Skin of body (tissue), 2 donors: ENCODE measurements around the gene USP6NL. TPM values are rescaled to one million over a fixed set of nuclear protein-coding genes. Genes with fewer than 3 reads are reported as not detected.

ENCODE experiments used
- DNase-seq: peaks from one replicate; lab custom pipeline; 2025; lab: John Stamatoyannopoulos, UW
- total RNA-seq: library from RNA; depleted of rRNA; stranded (reverse); fragments of >200 nt; gene quantifications from one replicate; pipeline ENCODE4 v1.2.3, GENCODE V29; 2014

The USP6NL gene
- total RNA-seq, 1 donor from 2014 or later = 23.6 TPM

DNA sequence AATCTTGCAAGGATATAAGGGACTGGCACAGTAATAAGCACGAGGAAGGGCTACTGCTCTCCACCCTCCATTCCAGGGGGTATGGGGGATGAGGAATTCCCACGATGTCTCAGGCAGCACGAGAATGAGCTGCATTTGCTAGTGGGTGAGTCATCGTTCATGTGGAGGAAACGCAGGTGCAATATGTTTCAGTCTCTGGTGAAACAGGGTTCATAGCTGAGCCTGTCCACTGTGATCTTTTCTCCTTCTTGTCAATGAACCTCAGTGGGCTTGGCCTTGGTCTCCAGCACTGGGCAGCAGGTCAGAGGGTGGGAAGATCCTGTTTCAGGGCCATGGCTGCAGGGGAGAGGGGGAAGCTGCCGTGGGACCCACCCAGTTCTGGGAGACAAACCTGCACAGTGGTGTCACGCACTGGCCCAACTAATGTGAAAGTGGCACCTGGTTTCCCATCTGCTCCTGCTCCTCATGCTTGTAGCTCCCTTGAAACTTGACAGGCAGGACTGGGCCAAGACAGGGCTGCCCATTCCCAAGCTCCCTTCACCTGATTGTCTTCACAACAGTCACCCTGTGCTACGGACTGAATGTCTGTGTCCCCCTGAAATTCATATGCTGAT, 181.9 kb downstream of the USP6NL start:
- no peak for DNase-seq

DNA sequence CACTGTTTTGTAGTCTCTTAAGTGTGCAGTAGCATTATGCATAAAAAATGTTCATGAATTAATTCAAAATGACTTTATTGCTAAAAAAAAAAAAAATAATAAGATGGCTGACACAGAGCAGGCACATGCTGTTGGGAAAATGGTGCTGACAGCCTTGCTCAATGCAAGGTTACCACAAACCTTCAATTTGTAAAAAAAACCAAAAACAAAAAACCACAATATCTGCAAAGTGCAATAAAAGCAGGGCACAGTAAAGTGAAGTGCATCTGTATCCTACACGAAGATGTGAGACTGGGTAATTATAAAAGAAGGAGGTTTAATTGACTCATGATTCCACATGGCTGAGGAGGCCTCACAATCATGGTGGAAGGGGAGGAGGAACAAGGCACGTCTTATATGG, 185.8 kb downstream of the USP6NL start:
- no peak for DNase-seq

DNA sequence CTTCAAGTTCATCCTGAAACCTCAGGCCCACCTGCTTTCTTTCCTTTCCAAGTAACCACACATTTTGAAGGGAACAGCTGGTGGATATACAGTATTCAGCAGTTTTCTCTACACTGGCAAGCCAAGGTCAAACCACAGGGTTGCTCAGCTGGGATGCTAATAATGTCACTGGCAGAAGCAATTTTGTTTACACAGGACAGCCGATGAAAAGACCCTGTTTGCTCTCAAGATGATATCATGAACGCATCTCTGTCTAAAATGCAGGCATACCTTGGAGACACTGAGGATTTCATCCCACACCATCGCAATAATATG, 186.2 kb downstream of the USP6NL start:
- no peak for DNase-seq

DNA sequence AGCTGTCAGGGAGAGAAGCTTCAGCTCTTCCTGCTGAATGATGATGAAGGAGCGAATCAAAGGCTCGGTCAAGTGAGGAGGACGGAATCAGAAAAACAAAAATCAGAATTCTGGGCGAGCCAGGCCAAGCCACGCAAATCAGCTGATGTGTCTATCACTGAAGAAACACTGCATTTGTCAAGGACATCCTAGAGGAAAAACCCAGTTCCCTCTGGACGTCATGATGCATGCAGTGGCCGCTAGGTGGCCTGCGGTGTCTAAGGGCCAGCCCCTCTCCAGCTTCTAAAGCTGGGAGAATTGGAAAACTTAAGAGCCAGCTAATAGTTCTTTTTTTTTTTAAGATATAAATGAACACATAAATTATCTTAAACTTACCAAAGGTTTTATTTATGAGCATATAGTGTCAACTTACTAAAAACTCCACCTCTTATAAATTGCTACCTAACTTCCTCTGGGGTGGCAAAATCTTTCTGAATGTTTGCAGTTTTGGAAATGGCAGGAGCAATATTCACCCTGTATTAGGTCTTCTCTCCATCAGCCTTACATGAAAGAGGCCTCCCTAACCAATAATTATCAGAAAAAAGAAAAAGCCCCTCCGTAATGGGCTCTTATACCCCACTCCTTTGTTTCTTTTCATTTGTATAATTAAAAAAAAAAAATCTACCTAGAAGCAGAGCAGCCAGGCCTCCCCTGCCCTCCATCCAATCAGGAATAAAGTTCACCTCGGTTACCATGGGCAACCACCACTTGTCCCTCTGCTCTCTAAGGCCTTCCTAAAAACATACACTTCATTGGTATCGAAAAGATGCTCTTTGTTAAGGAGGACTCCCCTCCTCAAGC, 186.8 kb downstream of the USP6NL start:
- DNase-seq = no peak

DNA sequence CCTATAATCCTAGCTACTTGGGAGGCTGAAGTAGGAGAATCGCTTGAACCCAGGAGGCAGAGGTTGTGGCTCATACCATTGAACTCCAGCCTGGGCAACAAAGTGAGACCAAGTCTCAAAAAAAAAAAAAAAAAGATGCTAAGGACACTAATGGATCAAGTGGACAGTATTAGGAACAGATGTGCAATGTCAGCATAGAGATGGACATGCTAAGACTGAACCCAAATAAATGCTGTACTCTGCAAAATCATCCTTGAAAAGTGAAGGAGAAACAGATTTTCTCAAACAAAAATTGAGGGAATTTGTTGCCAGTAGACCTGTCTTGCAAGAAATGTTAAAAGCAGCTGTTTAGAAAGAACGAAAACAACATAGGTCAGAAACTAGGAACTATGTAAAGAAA, 194.5 kb downstream of the USP6NL start:
- DNase-seq = no peak

DNA sequence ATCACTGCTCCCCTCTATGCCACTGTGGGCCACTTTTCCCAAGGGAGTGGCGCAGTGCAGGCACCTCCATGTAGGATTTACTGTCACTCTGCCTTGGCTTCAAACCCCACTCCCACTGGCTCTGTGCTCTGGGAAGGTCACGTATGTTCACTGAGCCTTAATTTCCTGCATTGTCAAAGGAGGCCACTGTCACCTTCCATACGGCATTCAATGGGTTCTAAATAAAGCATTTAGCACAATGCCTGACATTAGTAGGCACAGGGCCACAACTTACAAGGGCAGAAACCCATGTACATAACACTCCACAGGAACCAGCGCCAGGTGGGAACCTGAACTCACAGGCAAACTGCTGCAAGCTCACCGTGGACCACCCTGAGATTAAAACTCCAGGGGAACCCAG, 196.4 kb downstream of the USP6NL start:
- no peak for DNase-seq

DNA sequence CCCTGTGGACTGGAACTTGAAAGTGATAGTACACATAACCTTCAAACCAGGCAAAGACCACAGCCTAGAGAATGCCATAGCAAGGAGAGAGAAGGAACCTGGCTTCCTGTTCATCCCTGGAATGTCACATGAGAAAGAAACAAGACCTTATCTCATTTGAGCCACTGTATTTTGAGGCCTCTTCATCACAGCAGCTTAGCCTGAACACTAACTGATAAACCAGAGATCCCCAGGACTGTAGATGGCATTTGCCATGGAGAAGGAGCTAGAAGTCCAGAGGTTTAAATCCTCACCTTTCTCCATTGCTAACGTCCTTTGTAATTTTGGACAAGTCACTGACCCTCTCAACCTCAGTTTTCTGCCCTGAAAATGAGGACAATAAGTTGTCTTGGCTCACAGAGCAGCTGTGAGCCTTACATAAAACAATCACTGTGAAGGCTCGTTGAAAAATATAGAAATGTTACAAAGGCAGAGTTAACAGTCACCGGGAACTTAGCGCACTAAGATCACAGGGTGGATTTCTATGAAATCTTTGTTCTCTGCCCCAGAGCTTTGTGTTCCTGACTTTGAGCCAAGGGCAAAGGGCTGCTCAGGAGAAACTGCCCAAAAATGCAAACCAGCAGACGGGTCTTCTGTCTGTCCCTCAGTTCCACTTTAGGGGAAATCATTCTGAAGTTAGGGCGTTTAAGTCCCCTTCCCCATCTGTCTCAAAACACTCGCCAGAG, 197.0 kb downstream of the USP6NL start:
- DNase-seq = no peak

DNA sequence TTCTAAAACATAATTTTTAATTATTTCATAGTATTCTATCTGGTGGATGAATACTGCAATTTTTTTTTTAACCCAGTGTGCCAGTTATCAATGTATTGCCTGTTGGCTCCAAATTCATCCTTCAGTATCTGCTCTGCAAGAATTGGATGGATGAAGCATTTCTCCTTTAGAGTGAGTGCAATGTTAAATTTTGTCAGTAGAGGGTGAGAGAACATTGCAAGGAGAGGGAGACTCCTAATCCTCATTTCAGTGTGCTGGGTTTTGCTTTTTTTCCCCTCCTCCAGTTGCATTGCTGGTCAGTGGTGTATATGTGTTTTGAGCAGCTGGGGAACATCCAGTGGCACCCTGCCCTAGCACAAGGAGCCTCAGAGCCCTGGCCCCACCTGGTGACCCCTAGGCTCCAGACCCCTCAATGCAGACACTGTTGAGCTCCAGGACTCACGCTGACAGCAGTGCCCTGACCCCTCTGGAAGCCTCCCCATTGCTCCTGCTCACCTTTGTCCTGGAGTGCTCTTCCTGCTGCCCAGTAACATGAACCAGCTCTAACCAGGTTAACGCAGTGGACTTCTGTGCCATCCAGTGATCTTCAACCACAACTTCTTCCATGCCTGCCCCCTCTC, 199.4 kb downstream of the USP6NL start:
- no peak for DNase-seq

DNA sequence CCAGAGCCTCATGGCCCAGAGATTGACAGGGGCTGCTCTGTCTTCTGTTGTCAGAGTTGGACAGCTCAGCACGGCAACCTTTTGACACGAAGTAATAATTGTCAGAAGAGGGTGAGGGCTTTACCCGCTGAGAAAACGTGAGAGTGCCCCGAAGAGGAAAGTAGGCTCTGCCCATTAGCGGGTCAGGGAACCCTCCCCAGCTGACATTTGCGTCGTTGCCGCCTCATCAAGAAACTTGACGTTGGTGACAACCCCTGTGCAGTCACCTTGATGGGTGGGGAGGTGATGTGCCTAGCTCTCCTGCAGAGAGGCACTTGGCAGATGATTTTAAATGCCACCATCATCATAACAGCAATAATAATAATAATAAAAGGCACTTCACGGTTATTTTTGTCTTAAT, 202.1 kb downstream of the USP6NL start:
- DNase-seq = no peak

DNA sequence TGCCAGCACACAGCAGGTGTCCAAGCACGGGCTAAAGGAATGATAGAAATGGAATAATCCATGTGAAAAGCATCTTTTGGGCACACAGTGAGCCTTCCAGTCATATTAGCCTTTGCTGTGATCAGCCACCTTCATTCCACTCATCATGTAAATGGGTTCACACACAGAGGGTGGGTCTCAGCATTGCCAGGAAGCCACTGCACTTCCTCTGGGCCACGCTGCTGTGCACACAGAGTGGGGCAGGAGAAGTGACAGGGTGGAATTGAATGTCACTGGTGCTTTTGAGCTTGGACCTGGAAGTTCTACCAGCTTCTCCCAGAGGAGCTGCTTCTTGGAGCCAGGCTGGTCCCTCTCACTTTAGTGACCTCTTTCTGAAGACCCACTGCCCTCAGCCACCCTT, 203.5 kb downstream of the USP6NL start:
- no peak for DNase-seq

DNA sequence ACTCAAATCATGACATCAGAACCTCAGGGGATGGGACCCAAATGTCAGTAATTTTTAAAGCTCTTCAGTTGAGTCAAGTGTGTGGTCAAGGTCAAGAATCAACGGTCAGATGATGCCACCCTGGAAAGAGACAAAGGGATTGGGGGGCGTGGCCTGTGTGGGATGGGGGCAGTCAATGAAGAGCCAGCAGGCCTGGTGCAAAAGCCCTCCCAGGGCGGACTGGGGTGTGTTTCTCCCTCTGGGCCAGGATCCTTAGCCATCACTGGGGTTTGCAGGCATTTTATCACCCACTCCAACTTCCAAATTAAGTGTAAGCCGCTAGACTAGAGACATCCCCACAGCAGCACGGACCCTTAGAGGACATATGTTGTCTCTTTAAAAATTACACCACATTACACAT, 204.7 kb downstream of the USP6NL start:
- no peak for DNase-seq

DNA sequence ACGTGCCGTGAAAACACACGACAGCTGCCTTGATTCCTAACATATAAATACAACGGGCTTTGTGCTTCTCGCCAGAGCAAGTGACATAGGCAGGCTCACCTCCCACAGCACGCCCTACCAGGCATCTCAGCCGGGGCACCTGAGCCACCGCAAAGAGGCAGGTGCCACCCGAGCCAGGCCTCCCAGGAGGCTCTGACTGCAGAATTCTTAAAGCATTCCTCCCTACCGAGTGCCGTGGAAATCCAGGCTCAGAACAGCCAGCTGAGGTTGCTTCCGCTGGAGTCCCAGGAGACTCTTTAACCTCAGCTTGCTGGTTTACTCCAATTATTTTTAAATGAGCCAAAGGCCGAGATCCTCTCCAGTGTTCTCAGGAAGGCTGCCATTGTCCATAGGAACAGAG, 206.5 kb downstream of the USP6NL start:
- DNase-seq = no peak

Other genes with a start within 250 kb of the USP6NL start
- gene ECHDC3, start 130.7 kb upstream of the USP6NL start, total RNA-seq = 17.0 TPM
- gene PROSER2, start 211.7 kb upstream of the USP6NL start, total RNA-seq = 4.9 TPM